Liver (tissue), 9 donors: ENCODE results near the gene ZDHHC11. TPM values are rescaled to one million over a fixed set of nuclear protein-coding genes. Genes with fewer than 3 reads are reported as not detected.

ENCODE experiments used
- DNase-seq: peaks from one replicate; pipeline ENCODE4 v3.0.0-alpha.2; 2017; ENCODE audit warnings: low spot score
- H3K27ac ChIP-seq, 2 donors: one replicate each; pipeline ENCODE4 v1.7.0; 2013; ENCODE audit warnings: inconsistent platforms in 2 of 2, low read length in 2 of 2, control low read depth in 1 of 2, low read depth in 1 of 2, mild to moderate bottlenecking in 1 of 2
- H3K27me3 ChIP-seq, 4 donors: one replicate each; pipeline versions ENCODE4 v1.6.1 to v1.7.0; 2013; ENCODE audit warnings: low read length in 3 of 4, inconsistent platforms in 1 of 4, mild to moderate bottlenecking in 1 of 4, moderate library complexity in 1 of 4; ENCODE audit not compliant: control insufficient read depth in 4 of 4, insufficient read depth in 4 of 4
- H3K36me3 ChIP-seq, 4 donors: one replicate each; pipeline versions ENCODE4 v1.6.1 to v1.7.0; 2013; ENCODE audit warnings: low read length in 3 of 4, mild to moderate bottlenecking in 3 of 4, low read depth in 1 of 4, moderate library complexity in 1 of 4; ENCODE audit not compliant: control insufficient read depth in 4 of 4, insufficient read depth in 3 of 4
- H3K4me1 ChIP-seq, 4 donors: one replicate each; pipeline versions ENCODE4 v1.6.1 to v1.7.0; 2013; ENCODE audit warnings: low read length in 3 of 4, mild to moderate bottlenecking in 3 of 4, moderate library complexity in 1 of 4; ENCODE audit not compliant: control insufficient read depth in 4 of 4, insufficient read depth in 4 of 4
- H3K4me3 ChIP-seq, 3 donors: one replicate each; pipeline versions ENCODE4 v1.6.1 to v1.7.0; 2013; ENCODE audit warnings: low read length in 3 of 3, control low read depth in 1 of 3, low read depth in 1 of 3, mild to moderate bottlenecking in 1 of 3
- H3K9ac ChIP-seq, 2 donors: one replicate each; pipeline ENCODE4 v1.7.0; 2013; ENCODE audit warnings: low read length in 2 of 2, mild to moderate bottlenecking in 2 of 2, moderate library complexity in 2 of 2, control low read depth in 1 of 2, low read depth in 1 of 2
- H3K9me3 ChIP-seq, 4 donors: one replicate each; pipeline versions ENCODE4 v1.6.1 to v1.7.0; 2013; ENCODE audit warnings: low read length in 3 of 4; ENCODE audit not compliant: control insufficient read depth in 4 of 4
- CTCF ChIP-seq: fragments of 150-350 bp; IDR thresholded peaks from 2 replicates; pipeline ENCODE4 v1.5.1; 2017; ENCODE audit warnings: improper control_type of control experiment, low read depth, low read length; ENCODE audit not compliant: missing input control
- EGR1 ChIP-seq, 2 donors: IDR thresholded peaks; 2 replicates each; pipeline ENCODE4 v1.6.1; 2016 to 2018; ENCODE audit warnings: antibody characterized with exemption in 2 of 2, low read depth in 2 of 2
- FOXA1 ChIP-seq: IDR thresholded peaks from 2 replicates; pipeline ENCODE4 v1.6.1; 2016; ENCODE audit warnings: antibody characterized with exemption
- FOXA2 ChIP-seq: IDR thresholded peaks from 2 replicates; pipeline ENCODE4 v1.6.1; 2016; ENCODE audit warnings: antibody characterized with exemption
- GABPA ChIP-seq, 2 donors: IDR thresholded peaks in 1 of 2; conservative IDR thresholded peaks in 1 of 2; 2 replicates each; pipeline ENCODE4 v1.6.1; 2016; ENCODE audit warnings: antibody characterized with exemption in 2 of 2, mild to moderate bottlenecking in 1 of 2, moderate library complexity in 1 of 2
- HNF4G ChIP-seq: IDR thresholded peaks from 2 replicates; pipeline ENCODE4 v1.6.1; 2016; ENCODE audit warnings: antibody characterized with exemption
- MAX ChIP-seq: IDR thresholded peaks from 2 replicates; pipeline ENCODE4 v1.6.1; 2016; ENCODE audit warnings: antibody characterized with exemption
- NR2F2 ChIP-seq: IDR thresholded peaks from 2 replicates; pipeline ENCODE4 v1.6.1; 2016; ENCODE audit warnings: antibody characterized with exemption
- RAD21 ChIP-seq, 2 donors: IDR thresholded peaks; 2 replicates each; pipeline ENCODE4 v1.6.1; 2016; ENCODE audit warnings: antibody characterized with exemption in 2 of 2, mild to moderate bottlenecking in 2 of 2
- RXRA ChIP-seq, 2 donors: IDR thresholded peaks; 2 replicates each; pipeline ENCODE4 v1.6.1; 2017 to 2018; ENCODE audit warnings: antibody characterized with exemption in 2 of 2, mild to moderate bottlenecking in 1 of 2
- SP1 ChIP-seq: IDR thresholded peaks from 2 replicates; pipeline ENCODE4 v1.6.1; 2018; ENCODE audit warnings: antibody characterized with exemption, mild to moderate bottlenecking
- TAF1 ChIP-seq: conservative IDR thresholded peaks from 2 replicates; pipeline ENCODE4 v1.6.1; 2016; ENCODE audit warnings: antibody characterized with exemption, mild to moderate bottlenecking
- YY1 ChIP-seq: IDR thresholded peaks from 2 replicates; pipeline ENCODE4 v1.6.1; 2016; ENCODE audit warnings: antibody characterized with exemption, mild to moderate bottlenecking
- ZBTB33 ChIP-seq: IDR thresholded peaks from 2 replicates; pipeline ENCODE4 v1.6.1; 2016; ENCODE audit warnings: antibody characterized with exemption
- WGBS: extraction: QIAGEN DNeasy Blood & Tissue Kit; methylation state at CpG from one replicate; pipeline ENCODE4 v1.1.7; 2013; 5-methylcytosine and 5-hydroxymethylcytosine counted together
- polyA plus RNA-seq, 2 donors: library from polyadenylated mRNA; stranded (reverse) in 1 of 2; unstranded in 1 of 2; fragments of 200-250 nt in 1 of 2; fragments of >200 nt in 1 of 2; fragmentation: Nextera tagmentation in 1 of 2; extraction: Ambion mirVana in 1 of 2; gene quantifications; one replicate each; pipeline versions ENCODE4 v1.2.1 to v1.2.3, GENCODE V29; 2013 to 2015
- total RNA-seq, 2 donors: library from RNA; depleted of rRNA; stranded (reverse); fragments of >200 nt; gene quantifications; one replicate each; pipeline ENCODE4 v1.2.3, GENCODE V29; 2014
- TF ChIP-seq, protein P1 (sequence below): IDR thresholded peaks from 2 replicates; pipeline ENCODE4 v1.6.1; 2016; ENCODE audit warnings: antibody characterized with exemption
- TF ChIP-seq, protein P2 (sequence below): IDR thresholded peaks from 2 replicates; pipeline ENCODE4 v1.6.1; 2016; ENCODE audit warnings: antibody characterized with exemption, mild to moderate bottlenecking
- donor health status: healthy.
- donor health status: healthy.
- donor health status: healthy.
- donor health status: healthy.
- donor health status: healthy.

Gene ZDHHC11
- total and polyA plus RNA-seq, 4 donors = 0.93 to 3.2 (median 1.3) TPM

- Histone ChIP-seq H3K36me3 (peaks cover 2 to 28% (median 19%) of the 10 kb centered on the region in 4 donors), H3K4me3 (peak overlapping the region; percentile 20 to 81 (median 59)), H3K9me3 (no peaks in the 10 kb centered on the region), H3K27me3 (no peaks in the 10 kb centered on the region), H3K27ac (no peak overlapping the region), H3K9ac (no peak overlapping the region), H3K4me1 (peaks cover 5 to 21% (median 13%) of the 10 kb centered on the region in 4 donors)
- no peak for DNase-seq
- TF ChIP-seq NR2F2 = no peak
- no peak for TF ChIP-seq EGR1 (IDR thresholded peaks at IDR 0.05; ENCODE audit: low read depth in 2 of 2)
- TF ChIP-seq ZBTB33 = no peak
- no peak for TF ChIP-seq FOXA1
- TF ChIP-seq SP1 = no peak
- TF ChIP-seq FOXA2 = no peak
- no peak for TF ChIP-seq MAX
- TF ChIP-seq, protein P1, sequence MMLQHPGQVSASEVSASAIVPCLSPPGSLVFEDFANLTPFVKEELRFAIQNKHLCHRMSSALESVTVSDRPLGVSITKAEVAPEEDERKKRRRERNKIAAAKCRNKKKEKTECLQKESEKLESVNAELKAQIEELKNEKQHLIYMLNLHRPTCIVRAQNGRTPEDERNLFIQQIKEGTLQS = no peak
- 5% methylated on average over 31 of the region's 31 CpGs for WGBS
Measured at GRCh38 chr5:893137-893506, 42.3 kb upstream of the ZDHHC11 start.

- Histone ChIP-seq H3K27ac (peak within 1 kb of the TSS; percentile 75), H3K4me3 (peak within 1 kb of the TSS; percentile 81 to 85 (median 81)), H3K36me3 (peaks cover 2 to 33% (median 23%) of the 10 kb centered on the region in 4 donors), H3K4me1 (peaks cover 5 to 21% (median 13%) of the 10 kb centered on the region in 4 donors), H3K27me3 (no peaks in the 10 kb centered on the region), H3K9ac (peak within 1 kb of the TSS; percentile 15 to 40), H3K9me3 (no peaks in the 10 kb centered on the region)
- DNase-seq = peak; percentile 86
- TF ChIP-seq EGR1 (IDR thresholded peaks at IDR 0.05; ENCODE audit: low read depth in 2 of 2) = no peak
- TF ChIP-seq FOXA2 = no peak
- TF ChIP-seq MAX = no peak
- no peak for TF ChIP-seq HNF4G
- TF ChIP-seq RXRA (IDR thresholded peaks at IDR 0.05) = no peak
- no peak for TF ChIP-seq NR2F2
- peak; percentile 64 to 87 for TF ChIP-seq GABPA (IDR thresholded peaks at IDR 0.05 in 1 of 2, conservative IDR thresholded peaks at IDR 0.05 in 1 of 2)
- WGBS = under 1% methylated on average over 91 of the region's 91 CpGs
Measured at GRCh38 chr5:892394-893136, 41.8 kb upstream of the ZDHHC11 start, which contains the start of the genes BRD9 and TRIP13. BRD9 (minus strand) TSS chr5:892801; CDS start chr5:892657, 144 bp downstream. TRIP13 (plus strand) TSS chr5:892884; CDS start chr5:892999, 115 bp downstream.

- H3K9ac ChIP-seq = peak overlapping the region; percentile 15 to 40
- peak overlapping the region; percentile 75 for H3K27ac ChIP-seq
- H3K9me3 ChIP-seq = no peaks in the 10 kb centered on the region
- H3K36me3 ChIP-seq = peaks cover 2 to 39% (median 30%) of the 10 kb centered on the region in 4 donors
- peak; percentile 42 for DNase-seq
- 20% methylated on average over 25 of the region's 25 CpGs for WGBS
- H3K4me1 ChIP-seq = peaks cover 5 to 21% (median 13%) of the 10 kb centered on the region in 4 donors
- H3K27me3 ChIP-seq = no peaks in the 10 kb centered on the region
- H3K4me3 ChIP-seq = peak overlapping the region; percentile 81 to 85 (median 81)
- TF ChIP-seq CTCF = no peak
- TF ChIP-seq TAF1 = no peak
- TF ChIP-seq FOXA1 = no peak
- TF ChIP-seq RAD21 (IDR thresholded peaks at IDR 0.05) = no peak
- TF ChIP-seq YY1 = no peak
- TF ChIP-seq SP1 = no peak
- TF ChIP-seq MAX = no peak
- TF ChIP-seq, protein P2, sequence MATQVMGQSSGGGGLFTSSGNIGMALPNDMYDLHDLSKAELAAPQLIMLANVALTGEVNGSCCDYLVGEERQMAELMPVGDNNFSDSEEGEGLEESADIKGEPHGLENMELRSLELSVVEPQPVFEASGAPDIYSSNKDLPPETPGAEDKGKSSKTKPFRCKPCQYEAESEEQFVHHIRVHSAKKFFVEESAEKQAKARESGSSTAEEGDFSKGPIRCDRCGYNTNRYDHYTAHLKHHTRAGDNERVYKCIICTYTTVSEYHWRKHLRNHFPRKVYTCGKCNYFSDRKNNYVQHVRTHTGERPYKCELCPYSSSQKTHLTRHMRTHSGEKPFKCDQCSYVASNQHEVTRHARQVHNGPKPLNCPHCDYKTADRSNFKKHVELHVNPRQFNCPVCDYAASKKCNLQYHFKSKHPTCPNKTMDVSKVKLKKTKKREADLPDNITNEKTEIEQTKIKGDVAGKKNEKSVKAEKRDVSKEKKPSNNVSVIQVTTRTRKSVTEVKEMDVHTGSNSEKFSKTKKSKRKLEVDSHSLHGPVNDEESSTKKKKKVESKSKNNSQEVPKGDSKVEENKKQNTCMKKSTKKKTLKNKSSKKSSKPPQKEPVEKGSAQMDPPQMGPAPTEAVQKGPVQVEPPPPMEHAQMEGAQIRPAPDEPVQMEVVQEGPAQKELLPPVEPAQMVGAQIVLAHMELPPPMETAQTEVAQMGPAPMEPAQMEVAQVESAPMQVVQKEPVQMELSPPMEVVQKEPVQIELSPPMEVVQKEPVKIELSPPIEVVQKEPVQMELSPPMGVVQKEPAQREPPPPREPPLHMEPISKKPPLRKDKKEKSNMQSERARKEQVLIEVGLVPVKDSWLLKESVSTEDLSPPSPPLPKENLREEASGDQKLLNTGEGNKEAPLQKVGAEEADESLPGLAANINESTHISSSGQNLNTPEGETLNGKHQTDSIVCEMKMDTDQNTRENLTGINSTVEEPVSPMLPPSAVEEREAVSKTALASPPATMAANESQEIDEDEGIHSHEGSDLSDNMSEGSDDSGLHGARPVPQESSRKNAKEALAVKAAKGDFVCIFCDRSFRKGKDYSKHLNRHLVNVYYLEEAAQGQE = no peak
- TF ChIP-seq, protein P1 = no peak
Measured at GRCh38 chr5:891837-892393, 41.1 kb upstream of the ZDHHC11 start.
